ENCODE data around the gene RAB11B. TPM values are rescaled to one million over a fixed set of nuclear protein-coding genes. Genes with fewer than 3 reads are reported as not detected.

RAB11B gene
- total RNA-seq: 29.1 and 48.4 TPM in 2 replicates

DNA sequence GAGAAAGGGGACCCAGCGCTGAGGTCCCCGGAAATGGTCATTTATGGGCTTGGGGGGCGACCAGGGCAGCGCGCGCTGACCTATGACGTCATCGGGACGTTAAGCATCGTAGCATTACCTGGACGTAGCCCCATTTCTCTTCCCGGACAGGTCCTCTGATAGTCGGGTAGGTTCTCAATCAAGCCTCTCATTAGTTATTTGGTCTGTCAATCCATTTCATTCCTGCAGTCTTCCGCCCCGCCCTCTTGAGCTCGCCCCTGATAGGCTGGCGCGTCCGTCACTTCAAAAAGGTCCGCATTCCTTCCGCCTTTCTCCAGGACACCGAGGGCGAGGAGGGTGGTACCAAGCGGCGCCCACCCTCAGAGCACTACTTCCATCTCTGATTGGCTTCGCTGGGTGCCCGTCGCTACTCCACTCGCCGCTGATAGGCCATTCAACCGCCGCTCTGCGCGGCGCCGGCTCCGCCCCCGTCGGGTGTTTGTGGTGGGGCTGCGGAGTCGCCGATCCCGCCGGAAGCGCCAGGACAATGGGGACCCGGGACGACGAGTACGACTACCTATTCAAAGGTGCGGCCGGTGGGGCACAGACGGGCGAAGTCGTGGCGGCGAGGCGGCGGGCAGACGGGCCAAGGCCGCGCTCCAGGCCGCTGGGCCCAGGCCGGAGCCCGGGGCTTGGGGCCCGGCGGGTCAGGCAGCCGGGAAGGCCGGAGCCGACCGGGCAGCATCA is at the start of gene RAB11B:
TSS of gene RAB11B (plus strand) at position 470 of the 726 bp plus-strand sequence. CDS start at position 527, 57 bp downstream.

DNA sequence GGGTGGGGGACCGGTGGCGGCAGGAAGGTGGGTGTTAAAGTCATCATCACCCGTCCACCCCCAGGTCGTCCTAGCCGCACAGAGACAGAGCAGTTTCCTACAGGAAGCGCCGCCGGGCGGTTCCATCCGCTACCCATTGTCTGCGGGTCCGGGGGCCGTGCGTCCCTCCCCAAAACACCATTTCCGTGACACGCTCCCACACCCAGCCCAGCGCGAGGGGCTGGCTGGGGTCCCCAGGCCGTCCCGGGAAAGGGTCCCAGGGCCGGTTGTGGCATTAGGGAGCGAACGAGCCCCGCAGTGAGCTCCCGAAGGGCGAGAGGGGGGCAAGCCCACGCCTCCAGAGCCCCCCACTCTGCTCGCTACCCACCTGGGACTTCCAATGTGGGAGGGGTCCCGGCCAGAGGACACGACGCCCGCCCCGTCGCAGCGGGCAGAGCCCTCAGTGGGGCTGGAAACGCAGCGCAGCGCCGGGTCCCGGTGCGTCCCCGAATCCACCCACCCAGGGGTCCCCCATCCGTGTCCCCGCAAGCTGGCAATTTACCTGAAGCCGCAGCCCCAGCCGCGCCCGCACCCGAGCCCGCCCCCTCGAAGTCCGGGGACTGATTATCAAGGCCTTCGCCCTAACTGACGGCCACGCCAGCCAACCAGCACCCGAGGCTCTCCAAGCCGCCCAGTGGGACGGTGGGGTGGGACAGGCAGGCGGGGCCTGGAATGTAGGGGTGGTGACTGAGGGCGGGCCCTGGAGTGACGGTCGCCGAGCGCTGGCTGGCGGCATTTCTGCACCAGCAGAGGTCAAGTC is 47.3 kb upstream of the RAB11B start, which contains the start of gene KANK3:
TSS of gene KANK3 (minus strand) at position 579 of the 799 bp plus-strand sequence. CDS start 5,434 bp downstream, outside the sequence.

DNA sequence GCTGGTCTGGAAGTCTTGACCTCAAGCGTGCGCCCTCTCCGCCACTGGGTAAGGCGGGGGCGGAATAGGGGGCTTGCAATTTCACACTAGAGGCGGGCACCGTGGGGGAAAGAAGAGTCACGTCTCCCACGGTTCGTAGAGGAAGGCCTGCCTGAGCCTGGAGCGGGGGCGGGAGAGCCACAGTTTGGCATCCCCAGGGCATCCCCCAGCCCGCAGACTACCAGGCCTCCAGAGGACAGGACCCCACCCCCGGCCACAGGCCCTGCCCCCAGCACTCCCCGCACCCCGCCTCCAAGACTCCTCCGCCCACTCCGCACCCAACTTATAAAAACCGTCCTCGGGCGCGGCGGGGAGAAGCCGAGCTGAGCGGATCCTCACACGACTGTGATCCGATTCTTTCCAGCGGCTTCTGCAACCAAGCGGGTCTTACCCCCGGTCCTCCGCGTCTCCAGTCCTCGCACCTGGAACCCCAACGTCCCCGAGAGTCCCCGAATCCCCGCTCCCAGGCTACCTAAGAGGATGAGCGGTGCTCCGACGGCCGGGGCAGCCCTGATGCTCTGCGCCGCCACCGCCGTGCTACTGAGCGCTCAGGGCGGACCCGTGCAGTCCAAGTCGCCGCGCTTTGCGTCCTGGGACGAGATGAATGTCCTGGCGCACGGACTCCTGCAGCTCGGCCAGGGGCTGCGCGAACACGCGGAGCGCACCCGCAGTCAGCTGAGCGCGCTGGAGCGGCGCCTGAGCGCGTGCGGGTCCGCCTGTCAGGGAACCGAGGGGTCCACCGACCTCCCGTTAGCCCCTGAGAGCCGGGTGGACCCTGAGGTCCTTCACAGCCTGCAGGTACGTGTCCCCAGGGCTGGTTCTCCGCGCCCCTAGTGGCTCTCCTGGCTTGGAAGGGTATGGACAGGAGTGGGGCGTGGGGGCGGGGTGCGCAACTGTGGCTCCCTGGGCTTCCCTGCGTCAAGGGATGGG is 26.1 kb upstream of the RAB11B start, which contains the start of gene ANGPTL4:
TSS of gene ANGPTL4 (plus strand) at position 353 of the 969 bp plus-strand sequence. CDS start at position 520, 167 bp downstream.

DNA sequence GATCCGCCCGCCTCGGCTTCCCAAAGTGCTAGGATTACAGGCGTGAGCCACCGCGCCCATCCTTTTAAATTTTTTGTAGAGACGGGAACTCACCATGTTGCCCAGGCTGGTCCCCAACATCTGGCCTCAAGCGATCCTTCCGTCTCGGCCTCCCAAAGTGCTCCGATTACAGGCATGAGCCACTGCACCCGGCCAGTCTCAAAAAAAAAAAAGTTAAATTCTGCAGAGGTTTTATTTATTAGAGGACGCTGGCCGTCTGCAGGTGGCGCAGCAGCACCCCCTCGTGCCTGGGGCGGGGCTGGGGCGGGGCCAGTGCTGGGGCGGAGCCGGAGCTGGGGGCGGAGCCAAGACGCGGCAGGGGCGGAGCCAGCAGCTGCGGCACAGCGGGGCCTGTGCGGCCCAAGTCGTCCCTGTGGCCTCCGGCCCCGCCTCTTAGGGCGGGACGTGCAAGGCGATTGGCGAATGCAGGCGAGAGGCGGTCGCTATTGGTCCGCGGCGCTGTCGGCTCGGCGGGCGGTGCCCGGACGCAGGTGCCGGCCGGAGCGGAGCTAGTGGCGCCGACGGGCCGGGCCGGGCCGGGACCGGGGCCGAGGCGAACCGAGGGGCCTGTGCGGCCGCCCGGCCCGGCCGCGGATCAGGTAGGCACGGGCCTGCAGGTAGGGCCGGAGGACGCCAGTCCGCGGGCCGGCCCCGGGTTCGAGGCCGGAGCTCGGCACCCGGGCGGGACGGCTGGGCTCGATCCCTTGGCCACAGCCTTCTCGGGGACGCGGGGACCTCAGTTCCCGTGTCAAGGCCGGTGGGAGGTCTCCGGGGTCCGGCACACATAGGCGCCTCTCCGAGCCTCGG is 22.8 kb downstream of the RAB11B start, which contains the start of gene MARCHF2:
TSS of gene MARCHF2 (plus strand) at position 523 of the 846 bp plus-strand sequence. CDS start 8,536 bp downstream, outside the sequence.

DNA sequence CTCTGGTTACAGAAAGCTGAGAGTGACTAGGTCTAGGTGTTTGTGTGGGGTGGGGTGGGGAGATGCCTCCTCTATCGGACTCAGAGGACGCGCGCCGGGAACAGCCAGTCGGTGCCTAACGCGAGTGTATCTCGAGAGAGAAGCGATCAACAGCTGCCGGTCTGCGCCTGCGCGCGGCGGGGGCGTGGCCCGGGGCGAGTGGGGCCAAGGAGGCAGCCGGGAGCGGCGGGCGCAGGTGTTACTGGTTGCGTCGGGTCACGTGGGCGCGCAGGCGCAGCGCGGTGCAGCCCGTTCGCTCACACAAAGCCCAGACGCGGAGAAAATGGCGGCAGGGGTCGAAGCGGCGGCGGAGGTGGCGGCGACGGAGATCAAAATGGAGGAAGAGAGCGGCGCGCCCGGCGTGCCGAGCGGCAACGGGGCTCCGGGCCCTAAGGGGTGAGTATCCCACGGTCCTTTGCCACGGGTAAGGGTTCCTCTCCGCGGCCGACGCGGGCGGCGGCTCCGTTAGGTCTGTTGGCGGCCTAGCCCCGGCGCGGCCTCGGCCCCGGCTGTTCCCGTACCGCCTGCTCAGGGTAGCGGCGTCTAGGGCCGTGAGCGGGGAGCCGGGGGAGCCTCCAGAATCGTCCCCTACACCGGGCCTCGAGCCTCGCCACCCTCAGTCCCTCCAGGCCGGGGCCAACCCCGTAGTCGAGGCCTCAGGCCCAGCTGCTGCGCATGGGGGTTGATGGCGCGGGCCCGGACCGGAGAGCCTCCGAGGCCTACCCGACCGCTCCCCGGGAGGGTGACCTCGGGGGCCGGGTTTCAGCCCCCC is 54.7 kb downstream of the RAB11B start, which contains the start of gene HNRNPM:
TSS of gene HNRNPM (plus strand) at position 299 of the 811 bp plus-strand sequence. CDS start at position 323, 24 bp downstream.

Small RNA genes lying within 50 kb of the gene (small RNA-seq; reads per million reads assigned to genes)
- gene MIR4999 (ENCODE audit: low replicate concordance): 0.39 reads per million, percentile 10 among the genes with 10 or more reads in this experiment

Other genes with a start within 250 kb of the RAB11B start
- gene FBN3, start 240.8 kb upstream of the RAB11B start, total RNA-seq: not detected in 2 replicates
- gene CERS4, start 181.0 kb upstream of the RAB11B start, total RNA-seq: 0.72 and 8.5 TPM in 2 replicates
- gene CD320, start 82.0 kb upstream of the RAB11B start, total RNA-seq: 25.8 and 50.6 TPM in 2 replicates
- gene NDUFA7, start 69.0 kb upstream of the RAB11B start, total RNA-seq: 22.6 and 24.3 TPM in 2 replicates
- gene RPS28, start 68.9 kb upstream of the RAB11B start, total RNA-seq: 66.7 and 318 TPM in 2 replicates
- gene KANK3, start 47.1 kb upstream of the RAB11B start, total RNA-seq: 0.22 and 0.86 TPM in 2 replicates
- 2.6 and 18.5 TPM in 2 replicates for gene ANGPTL4, start 26.2 kb upstream of the RAB11B start, total RNA-seq
- gene MARCHF2, start 22.9 kb downstream of the RAB11B start, total RNA-seq: 56.0 and 65.9 TPM in 2 replicates
- gene HNRNPM, start 54.6 kb downstream of the RAB11B start, total RNA-seq: 50.8 and 71.0 TPM in 2 replicates
- under 0.01 TPM in 1 of 2 replicates, not detected in the other for gene PRAM1, start 112.3 kb downstream of the RAB11B start, total RNA-seq
- gene ZNF414, start 123.8 kb downstream of the RAB11B start, total RNA-seq: 9.9 and 13.3 TPM in 2 replicates
- 0.66 and 0.86 TPM in 2 replicates for gene MYO1F, start 187.1 kb downstream of the RAB11B start, total RNA-seq
- gene ADAMTS10, start 220.4 kb downstream of the RAB11B start, total RNA-seq: 8.3 and 19.3 TPM in 2 replicates
- gene NFILZ, start 240.3 kb downstream of the RAB11B start, total RNA-seq: not detected in 2 replicates